Right renal cortex interstitium (tissue), 3 donors: Measurements from ENCODE around the gene FAM236D. TPM values are rescaled to one million over a fixed set of nuclear protein-coding genes. Genes with fewer than 3 reads are reported as not detected.
"Not testable (repeated sequence)": the region's sequence is repeated elsewhere in the genome, so short reads cannot be mapped to it uniquely, and the experiment has no call there.

ENCODE experiments used
- DNase-seq, 3 donors: peaks; one replicate each; pipeline ENCODE4 v3.0.0-alpha.2; 2013; ENCODE audit warnings: low read depth in 3 of 3, low spot score in 2 of 3
- polyA plus RNA-seq, 3 donors: library from polyadenylated mRNA; unstranded; fragments of 120-200 nt; gene quantifications; one replicate each; pipeline ENCODE4 v1.2.1, GENCODE V29; 2013; ENCODE audit not compliant: insufficient read length in 3 of 3

Gene FAM236D
- not detected for polyA plus RNA-seq

DNA sequence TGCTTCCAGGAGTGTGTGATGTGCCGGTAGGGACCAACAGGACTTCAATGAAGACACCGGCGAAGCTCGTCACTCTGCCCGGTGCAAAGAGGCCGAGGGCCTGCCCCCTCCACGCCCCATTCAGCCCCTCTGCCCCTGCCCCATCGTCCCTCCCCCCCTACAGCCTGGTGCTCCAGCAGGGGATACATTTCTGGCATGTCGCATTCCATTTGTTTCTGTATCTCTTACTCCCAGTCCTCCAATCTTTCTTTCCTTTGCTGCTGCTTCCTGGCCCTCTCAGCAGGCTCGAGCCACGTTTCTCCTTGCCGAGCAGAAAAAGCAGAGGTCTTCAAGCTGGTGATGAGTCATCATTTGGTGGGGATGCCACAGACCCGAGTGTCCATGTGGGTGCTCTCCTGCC, at the start of gene FAM236D:
FAM236D (minus strand) TSS at position 101 of the 400 bp plus-strand sequence; CDS start at position 1, 100 bp downstream.
- not testable (repeated sequence) for DNase-seq

GRCh38 chrX:72837532-72837931, 29.5 kb upstream of the FAM236D start:
- DNase-seq: not testable (repeated sequence)

GRCh38 chrX:72830701-72831100, 22.7 kb upstream of the FAM236D start:
- not testable (repeated sequence) for DNase-seq

DNA sequence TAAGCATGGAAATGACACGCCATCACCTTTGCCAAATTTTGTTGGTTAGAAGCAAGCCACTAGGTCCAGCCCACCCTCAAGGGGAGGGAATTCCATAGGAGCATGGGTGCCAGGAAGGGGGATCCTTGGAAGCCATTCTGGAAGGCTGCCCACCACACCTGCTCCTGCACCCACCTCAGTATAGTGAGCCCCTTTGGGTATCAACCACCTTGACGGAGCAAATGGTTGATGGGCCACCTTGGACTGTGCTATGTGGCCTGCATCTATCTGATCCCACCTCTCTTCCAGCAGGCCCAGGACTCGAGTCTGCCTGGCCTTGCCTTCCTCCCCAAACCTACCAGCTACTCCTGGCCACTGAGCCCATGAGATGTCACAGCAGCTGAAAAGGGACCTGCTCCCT, 17.6 kb downstream of the FAM236D start:
- DNase-seq: not testable (repeated sequence)

GRCh38 chrX:72788142-72788541, 19.9 kb downstream of the FAM236D start:
- not testable (repeated sequence) for DNase-seq

GRCh38 chrX:72783964-72784363, 24.0 kb downstream of the FAM236D start:
- DNase-seq: not testable (repeated sequence)

- DNase-seq: not testable (repeated sequence)
These were observed 24.6 kb downstream of the FAM236D start for GRCh38 chrX:72783365-72783936.

- not testable (repeated sequence) for DNase-seq
These were observed 25.4 kb downstream of the FAM236D start, which contains the start of gene FAM236B for GRCh38 chrX:72782560-72782959. TSS of gene FAM236B (minus strand) at chrX:72782660. CDS start at chrX:72782560, 100 bp downstream.

DNA sequence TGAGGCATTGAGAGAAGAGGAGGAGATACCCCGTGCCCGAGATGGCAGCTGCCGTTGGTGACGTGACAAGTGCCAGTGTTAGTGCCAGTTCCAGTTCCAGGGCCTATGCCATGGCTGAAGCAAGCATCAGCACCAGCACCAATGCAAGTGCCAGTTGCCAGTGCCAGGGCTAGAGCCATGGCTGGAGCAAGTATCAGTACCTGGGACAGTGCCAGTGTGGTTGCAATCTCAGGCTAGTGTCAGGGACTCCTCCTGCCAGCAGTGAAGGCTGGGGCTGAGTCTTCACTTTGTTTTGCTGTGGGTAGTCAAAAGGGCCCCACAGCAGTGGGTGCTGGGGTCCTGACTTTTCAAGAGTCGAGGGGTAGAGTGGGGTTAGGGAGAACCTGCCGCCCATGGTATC, 29.9 kb downstream of the FAM236D start:
- DNase-seq: not testable (repeated sequence)

GRCh38 chrX:72777467-72777790, 30.6 kb downstream of the FAM236D start:
- not testable (repeated sequence) for DNase-seq

DNA sequence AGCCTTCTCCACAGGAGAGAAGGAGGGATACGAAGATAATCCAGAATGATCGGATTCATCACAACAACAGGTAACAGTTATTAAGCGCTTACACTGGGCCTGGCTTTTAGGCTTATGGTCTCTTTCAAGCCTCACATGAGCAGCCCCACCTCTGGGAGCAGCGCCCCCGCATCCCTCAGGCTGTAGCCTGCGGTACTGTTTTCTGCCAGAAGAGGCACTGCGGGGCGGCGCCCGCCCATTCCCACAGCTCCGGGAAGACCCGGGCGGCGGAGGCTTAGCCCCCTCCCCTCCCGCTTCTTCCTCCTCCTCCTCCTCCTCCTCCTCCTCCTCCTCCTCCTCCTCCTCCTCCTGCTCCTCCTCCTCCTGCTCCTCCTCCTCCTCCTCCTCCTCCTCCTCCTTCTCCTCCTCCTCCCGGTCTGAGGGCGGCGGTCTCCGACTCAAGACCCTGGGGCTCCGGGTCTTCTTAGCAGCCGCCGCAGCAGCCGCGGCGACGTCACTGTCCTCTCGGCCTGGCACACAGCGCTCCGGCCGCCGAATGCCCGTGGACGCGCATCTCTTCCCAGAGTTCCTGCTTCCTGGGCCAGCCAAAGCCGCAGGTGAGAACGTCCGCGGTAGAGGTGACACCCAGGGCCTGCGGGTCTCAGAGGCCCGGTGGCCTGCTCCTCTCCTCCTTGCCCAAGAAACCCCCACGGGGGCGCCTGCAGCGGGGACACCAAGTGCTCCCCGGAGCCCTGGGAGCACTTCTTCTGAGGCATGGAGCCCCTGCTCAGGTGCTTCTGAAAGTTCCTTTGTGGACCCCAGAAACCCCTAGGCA, 31.1 kb downstream of the FAM236D start, which contains the start of gene DMRTC1B:
DMRTC1B (plus strand) TSS at position 238 of the 814 bp plus-strand sequence. CDS start 68,246 bp downstream, outside the sequence.
- not testable (repeated sequence) for DNase-seq

GRCh38 chrX:72760454-72760853, 47.6 kb downstream of the FAM236D start:
- not testable (repeated sequence) for DNase-seq

Other genes starting within 250 kb of the FAM236D start
- 10 to 100 TPM; 27.2 to 38.4 (median 35.9) TPM for gene HDAC8, start 235.4 kb downstream of the FAM236D start, polyA plus RNA-seq
- gene PHKA1, start 93.9 kb downstream of the FAM236D start, polyA plus RNA-seq: 1 to 10 TPM; 5.0 to 6.1 (median 5.6) TPM
- 1 to 10 TPM; 3.8 to 4.6 (median 4.1) TPM for gene DMRTC1B, start 31.3 kb downstream of the FAM236D start, polyA plus RNA-seq
- not detected for gene FAM236B, start 25.6 kb downstream of the FAM236D start, polyA plus RNA-seq
- gene FAM236C, start 104.4 kb upstream of the FAM236D start, polyA plus RNA-seq: not detected
- not detected for gene FAM236A, start 130.0 kb upstream of the FAM236D start, polyA plus RNA-seq
- under 1 TPM in 2 of 3 donors, not detected in 1; 0.33 to 0.46 TPM for gene DMRTC1, start 135.6 kb upstream of the FAM236D start, polyA plus RNA-seq
- not detected for gene PABPC1L2B, start 194.7 kb upstream of the FAM236D start, polyA plus RNA-seq